VCaP (cell line): ENCODE measurements around the gene MYEOV.

ENCODE experiments used
- H3K27ac ChIP-seq: fragments of 450-650 bp; 2 replicates; pipeline ENCODE4 v1.5.1; 2017
- CTCF ChIP-seq: fragments of 450-650 bp; conservative IDR thresholded peaks from 2 replicates; pipeline ENCODE4 v1.5.1; 2017; ENCODE audit warnings: mild to moderate bottlenecking, moderate library complexity

The MYEOV gene

GRCh38 chr11:69310351-69310750 is 16.4 kb downstream of the MYEOV start:
- H3K27ac ChIP-seq = no peak overlapping the region
- TF ChIP-seq CTCF = no peak

GRCh38 chr11:69310934-69311766 is 17.2 kb downstream of the MYEOV start:
- no peak for TF ChIP-seq CTCF
- H3K27ac ChIP-seq = no peak overlapping the region

- TF ChIP-seq CTCF = no peak
- peak overlapping the region; percentile 8; the same call in 1 of the 2 replicates for H3K27ac ChIP-seq
Observed at GRCh38 chr11:69311767-69312385, 17.9 kb downstream of the MYEOV start.

- peak overlapping the region; percentile 8; the same call in 1 of the 2 replicates for H3K27ac ChIP-seq
- no peak for TF ChIP-seq CTCF
Observed at GRCh38 chr11:69312453-69313404, 18.8 kb downstream of the MYEOV start.

DNA sequence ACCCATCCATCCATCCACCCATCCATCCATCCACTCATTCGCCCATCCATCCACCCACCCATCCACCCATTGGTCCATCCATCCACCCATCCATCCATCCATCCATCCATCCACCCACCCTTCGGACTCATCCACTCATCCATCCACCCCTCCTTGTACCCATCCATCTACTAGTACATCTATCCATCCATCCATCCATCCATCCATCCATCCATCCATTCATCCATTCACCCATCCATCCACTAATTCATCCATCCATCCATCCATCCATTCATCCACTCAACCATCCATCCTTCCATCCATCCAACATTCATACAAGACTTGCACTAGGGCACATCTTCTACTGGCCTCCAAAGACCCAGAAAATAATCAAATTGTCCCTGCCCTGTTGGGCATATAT is 20.0 kb downstream of the MYEOV start:
- no peak overlapping the region for H3K27ac ChIP-seq
- no peak for TF ChIP-seq CTCF

- H3K27ac ChIP-seq = no peak overlapping the region
- TF ChIP-seq CTCF = no peak
Observed at GRCh38 chr11:69314555-69314954, 20.6 kb downstream of the MYEOV start.

GRCh38 chr11:69316956-69317355 is 23.0 kb downstream of the MYEOV start:
- no peak for TF ChIP-seq CTCF
- no peak overlapping the region for H3K27ac ChIP-seq
